GM13977 (cell line): Measurements from ENCODE around the gene TCF12.

Experiments used
- DNase-seq: peaks from one replicate; pipeline ENCODE4 v3.0.0; 2012; ENCODE audit warnings: low spot score
- in situ Hi-C: fragments of 300-500 bp; cut with MboI; formaldehyde crosslinking; loops from one replicate; pipeline ENCODE4 v1.12.0; 2022; ENCODE audit warnings: low sequenced_read_pairs, low pct_unique_long_range_greater_than_20kb, mixed read lengths, inconsistent platforms; ENCODE audit not compliant: unreplicated experiment
- TF ChIP-seq, protein P1 (sequence below): IDR thresholded peaks from 2 replicates; pipeline ENCODE4 v1.5.1; 2012; ENCODE audit warnings: mild to moderate bottlenecking, control low read depth; ENCODE audit not compliant: insufficient read depth; ENCODE audit errors: extremely low read depth, missing control alignments

Gene TCF12

GRCh38 chr15:57320631-57321220 lies 402.3 kb downstream of the TCF12 start:
- TF ChIP-seq, protein P1, sequence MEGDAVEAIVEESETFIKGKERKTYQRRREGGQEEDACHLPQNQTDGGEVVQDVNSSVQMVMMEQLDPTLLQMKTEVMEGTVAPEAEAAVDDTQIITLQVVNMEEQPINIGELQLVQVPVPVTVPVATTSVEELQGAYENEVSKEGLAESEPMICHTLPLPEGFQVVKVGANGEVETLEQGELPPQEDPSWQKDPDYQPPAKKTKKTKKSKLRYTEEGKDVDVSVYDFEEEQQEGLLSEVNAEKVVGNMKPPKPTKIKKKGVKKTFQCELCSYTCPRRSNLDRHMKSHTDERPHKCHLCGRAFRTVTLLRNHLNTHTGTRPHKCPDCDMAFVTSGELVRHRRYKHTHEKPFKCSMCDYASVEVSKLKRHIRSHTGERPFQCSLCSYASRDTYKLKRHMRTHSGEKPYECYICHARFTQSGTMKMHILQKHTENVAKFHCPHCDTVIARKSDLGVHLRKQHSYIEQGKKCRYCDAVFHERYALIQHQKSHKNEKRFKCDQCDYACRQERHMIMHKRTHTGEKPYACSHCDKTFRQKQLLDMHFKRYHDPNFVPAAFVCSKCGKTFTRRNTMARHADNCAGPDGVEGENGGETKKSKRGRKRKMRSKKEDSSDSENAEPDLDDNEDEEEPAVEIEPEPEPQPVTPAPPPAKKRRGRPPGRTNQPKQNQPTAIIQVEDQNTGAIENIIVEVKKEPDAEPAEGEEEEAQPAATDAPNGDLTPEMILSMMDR = no peak
- in situ Hi-C loops = loop anchor here (25.0 kb wide), 1 partner anchor 433 kb away; no protein-coding TSS in a partner anchor
- no peak for DNase-seq

DNA sequence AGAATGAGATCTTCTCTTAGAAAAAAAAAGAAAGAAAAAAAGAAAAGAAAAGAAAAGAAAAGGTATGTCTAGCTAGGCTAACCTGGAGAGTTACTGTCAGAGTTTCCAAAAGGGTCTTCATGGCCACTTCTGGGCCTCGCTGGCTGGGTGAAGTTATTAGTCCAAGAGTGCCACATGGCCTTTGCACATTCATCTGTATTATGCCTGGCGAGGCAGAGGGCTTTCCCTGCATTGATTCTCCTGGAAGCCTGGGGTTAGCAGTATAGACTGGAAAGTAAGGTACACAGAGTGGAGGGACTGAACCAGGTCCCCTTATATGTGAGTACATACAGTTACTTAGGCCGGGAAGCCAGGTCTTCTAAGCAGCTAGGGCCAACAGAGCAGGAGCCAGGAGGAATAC lies 403.0 kb downstream of the TCF12 start:
- no peak for DNase-seq
- in situ Hi-C loops = loop anchor here (25.0 kb wide), 1 partner anchor 434 kb away; no protein-coding TSS in a partner anchor
- TF ChIP-seq, protein P1 = no peak

DNA sequence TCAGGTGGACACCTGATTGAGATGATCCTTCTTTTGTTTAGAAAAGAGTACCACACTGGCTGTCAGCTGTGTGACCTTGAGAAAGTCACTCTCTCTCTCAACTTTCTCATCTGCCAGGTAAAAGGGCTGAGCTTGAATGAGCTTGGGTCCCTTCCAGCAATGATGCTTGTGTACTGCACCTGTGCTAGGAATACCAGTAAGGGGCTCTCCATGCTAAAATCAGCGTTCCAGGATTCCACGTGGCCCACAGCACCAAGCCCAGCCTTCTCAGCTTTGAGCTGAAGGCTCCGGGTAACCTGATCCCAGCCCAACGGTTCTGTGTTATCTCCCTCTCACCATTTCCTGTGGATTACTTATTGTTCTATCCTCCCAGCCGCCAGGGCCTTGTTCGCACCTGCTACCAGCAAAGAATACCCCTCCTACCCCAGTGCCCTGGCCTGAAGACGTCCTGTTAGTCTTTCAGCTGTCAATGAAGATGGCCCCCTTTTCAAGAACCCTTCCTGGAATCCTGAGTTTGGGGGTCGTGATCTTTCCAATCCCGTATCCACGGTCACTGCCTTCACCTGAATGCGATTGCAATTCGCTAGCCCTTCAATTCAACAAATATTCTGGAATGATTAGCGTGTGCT lies 403.6 kb downstream of the TCF12 start:
- no peak for DNase-seq
- in situ Hi-C loops = loop anchor here (25.0 kb wide), 1 partner anchor 435 kb away; no protein-coding TSS in a partner anchor
- TF ChIP-seq, protein P1 = no peak

DNA sequence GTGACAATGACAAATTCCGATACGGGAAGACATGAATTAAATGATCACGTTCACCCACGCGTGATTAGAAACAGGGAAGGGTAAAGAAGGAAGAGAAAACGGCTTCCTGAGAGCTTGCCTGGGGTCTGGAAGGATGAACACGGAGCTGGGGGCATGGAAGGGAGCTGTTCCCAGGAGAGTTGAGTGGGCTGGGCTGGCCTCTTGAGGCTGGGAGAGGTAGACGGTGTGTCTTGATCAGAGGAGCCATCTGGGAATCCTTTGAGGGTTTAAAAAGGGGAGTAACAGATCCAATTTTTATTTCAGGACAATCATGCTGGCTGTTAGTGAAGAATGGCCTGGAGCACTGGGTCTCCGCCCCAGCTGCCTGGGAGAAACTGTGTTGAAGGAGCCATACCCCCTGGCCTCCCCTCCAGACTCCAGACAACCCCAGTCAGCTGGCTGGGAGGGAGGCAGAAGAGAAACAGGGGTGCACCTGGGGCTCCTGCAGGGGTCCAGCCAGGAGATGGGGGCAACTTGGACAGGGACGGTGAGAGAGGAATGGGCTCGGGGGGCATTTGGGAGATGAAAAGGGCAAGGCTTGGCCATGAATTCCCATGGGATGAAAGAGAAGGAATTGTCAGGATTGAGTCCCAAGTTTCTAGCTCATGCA lies 404.3 kb downstream of the TCF12 start:
- TF ChIP-seq, protein P1 = no peak
- DNase-seq = no peak
- in situ Hi-C loops = loop anchor here (25.0 kb wide), 1 partner anchor 435 kb away; no protein-coding TSS in a partner anchor

DNA sequence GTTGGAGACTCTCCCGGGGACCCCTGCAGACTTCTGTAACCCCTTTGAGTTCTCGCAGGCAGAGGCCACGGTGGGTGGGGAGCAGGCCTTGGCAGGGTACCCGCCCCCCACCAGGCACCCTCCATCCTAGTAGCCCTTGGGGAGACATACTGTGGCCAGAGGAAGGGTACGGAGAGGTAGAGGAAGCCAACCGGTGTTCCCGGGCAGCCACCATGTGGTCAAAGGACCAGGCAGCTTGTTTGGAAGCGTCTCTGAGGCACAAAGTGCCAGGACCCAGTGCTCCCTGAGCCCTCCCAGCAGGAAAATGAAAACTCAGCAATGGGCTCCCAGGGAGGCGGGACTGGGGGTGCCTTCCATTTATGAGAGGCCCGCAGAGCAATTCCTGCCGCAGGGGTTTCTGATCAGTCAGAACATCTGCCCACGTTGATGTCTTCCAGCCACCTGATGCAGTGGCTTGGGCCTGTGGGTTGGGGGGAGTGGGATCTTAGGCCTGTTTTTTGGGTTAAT lies 404.9 kb downstream of the TCF12 start:
- DNase-seq = no peak
- TF ChIP-seq, protein P1 = no peak
- in situ Hi-C loops = loop anchor here (25.0 kb wide), 1 partner anchor 436 kb away; no protein-coding TSS in a partner anchor

GRCh38 chr15:57323806-57324589 lies 405.6 kb downstream of the TCF12 start:
- no peak for DNase-seq
- in situ Hi-C loops = loop anchor here (25.0 kb wide), 1 partner anchor 437 kb away; no protein-coding TSS in a partner anchor
- TF ChIP-seq, protein P1 = no peak
